Spleen (tissue), 7 donors: ENCODE measurements around the gene ASNS.

ENCODE experiments used
- POLR2A ChIP-seq, 3 donors: fragments of 450-650 bp; IDR thresholded peaks; one replicate each; pipeline ENCODE4 v1.5.1; 2017; ENCODE audit warnings: antibody characterized with exemption in 3 of 3, mild to moderate bottlenecking in 1 of 3
- POLR2AphosphoS5 ChIP-seq, 3 donors: sonication (generic); formaldehyde crosslinking; IDR thresholded peaks; one replicate each; pipeline ENCODE4 v1.5.1; 2017; ENCODE audit warnings: antibody characterized with exemption in 3 of 3
- TF ChIP-seq, protein P1 (sequence below), 11 experiments: fragments of 200-600 bp in 7 of 11; fragments of 450-650 bp in 4 of 11; sonication (generic) in 4 of 11; IDR thresholded peaks in 8 of 11; conservative IDR thresholded peaks in 3 of 11; 1 replicate in 7 of 11; 2 replicates in 4 of 11; pipeline versions ENCODE4 v1.4.0 to v1.8.0; 2016 to 2021; ENCODE audit warnings: antibody characterized with exemption in 11 of 11, inconsistent platforms in 4 of 11, mild to moderate bottlenecking in 1 of 11
- donor health status: DM: no; HTN: no; CAD: no; lungs with moderate emphysema.
- donor health status: DM: no; HTN: no; CAD: no.
- donor health status: DM: no; HTN: no; CAD: no.

- TF ChIP-seq, protein P1, sequence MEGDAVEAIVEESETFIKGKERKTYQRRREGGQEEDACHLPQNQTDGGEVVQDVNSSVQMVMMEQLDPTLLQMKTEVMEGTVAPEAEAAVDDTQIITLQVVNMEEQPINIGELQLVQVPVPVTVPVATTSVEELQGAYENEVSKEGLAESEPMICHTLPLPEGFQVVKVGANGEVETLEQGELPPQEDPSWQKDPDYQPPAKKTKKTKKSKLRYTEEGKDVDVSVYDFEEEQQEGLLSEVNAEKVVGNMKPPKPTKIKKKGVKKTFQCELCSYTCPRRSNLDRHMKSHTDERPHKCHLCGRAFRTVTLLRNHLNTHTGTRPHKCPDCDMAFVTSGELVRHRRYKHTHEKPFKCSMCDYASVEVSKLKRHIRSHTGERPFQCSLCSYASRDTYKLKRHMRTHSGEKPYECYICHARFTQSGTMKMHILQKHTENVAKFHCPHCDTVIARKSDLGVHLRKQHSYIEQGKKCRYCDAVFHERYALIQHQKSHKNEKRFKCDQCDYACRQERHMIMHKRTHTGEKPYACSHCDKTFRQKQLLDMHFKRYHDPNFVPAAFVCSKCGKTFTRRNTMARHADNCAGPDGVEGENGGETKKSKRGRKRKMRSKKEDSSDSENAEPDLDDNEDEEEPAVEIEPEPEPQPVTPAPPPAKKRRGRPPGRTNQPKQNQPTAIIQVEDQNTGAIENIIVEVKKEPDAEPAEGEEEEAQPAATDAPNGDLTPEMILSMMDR (IDR thresholded peaks at IDR 0.05 in 8 of 11, conservative IDR thresholded peaks at IDR 0.05 in 3 of 11), result no peak
- no peak for TF ChIP-seq POLR2A (IDR thresholded peaks at IDR 0.05)
- TF ChIP-seq POLR2AphosphoS5 (IDR thresholded peaks at IDR 0.05), result no peak
These were observed 30.2 kb downstream of the ASNS start for GRCh38 chr7:97842006-97842405.
